ENCODE measurements around the gene IL16. TPM values are rescaled to one million over a fixed set of nuclear protein-coding genes. Genes with fewer than 3 reads are reported as not detected.

The IL16 gene
- total RNA-seq, 1 experiment from 2014 or later: 0.81 TPM

GRCh38 chr15:81322676-81323253 is 126.1 kb downstream of the IL16 start:
- Histone ChIP-seq H3K27ac (ENCODE audit: low read depth, low read length) (no peak overlapping the region), H3K4me3 (replicated peaks in 1 of 2; ENCODE audit: low read depth in 1 of 2, low read length in 2 of 2) (no peak overlapping the region), H3K4me1 (ENCODE audit: control insufficient read depth in 1 of 2, insufficient read depth in 2 of 2, low read length in 2 of 2) (peaks cover 2 to 16% of the 10 kb centered on the region in 2 experiments; a peak in 3 of 4 replicates), H3K9me3 (ENCODE audit: control insufficient read depth in 1 of 2, insufficient read depth in 1 of 2, low read depth in 1 of 2, low read length in 2 of 2) (no peaks in the 10 kb centered on the region), H3K27me3 (ENCODE audit: insufficient read depth, low read length) (no peaks in the 10 kb centered on the region), H3K79me2 (ENCODE audit: insufficient read depth, low read length) (no peaks in the 10 kb centered on the region), H3K9ac (ENCODE audit: low read length) (peak overlapping the region; percentile 76; the same call in 1 of the 2 replicates), H3K9me2 (ENCODE audit: insufficient read depth) (no peaks in the 10 kb centered on the region), H3K36me3 (ENCODE audit: control insufficient read depth in 1 of 2, insufficient read depth in 2 of 2, low read length in 2 of 2) (no peaks in the 10 kb centered on the region), H2AFZ (ENCODE audit: low read depth, low read length, poor library complexity, severe bottlenecking) (no peak overlapping the region), H3K4me2 (ENCODE audit: low read length) (peak overlapping the region; percentile 98), H4K20me1 (ENCODE audit: insufficient read depth) (no peaks in the 10 kb centered on the region)
- no peak for DNase-seq (ENCODE audit: low read depth, low spot score)
- no peak for TF ChIP-seq TCF7L2 (IDR thresholded peaks at IDR 0.05; ENCODE audit: borderline replicate concordance, extremely low read depth, insufficient read depth, insufficient read length)
- TF ChIP-seq JUND (IDR thresholded peaks at IDR 0.05): no peak
- no peak for TF ChIP-seq ELF1 (IDR thresholded peaks at IDR 0.05; ENCODE audit: borderline replicate concordance, low read depth)
- no peak for TF ChIP-seq ZNF274 (IDR thresholded peaks at IDR 0.05; ENCODE audit: low read depth, low read length)
- no peak for TF ChIP-seq POLR2AphosphoS5 (IDR thresholded peaks at IDR 0.05; ENCODE audit: low read depth, low read length)
- no peak for TF ChIP-seq YY1 (IDR thresholded peaks at IDR 0.05; ENCODE audit: extremely low read depth, insufficient replicate concordance, low read depth, low read length)
- TF ChIP-seq SRF (IDR thresholded peaks at IDR 0.05; ENCODE audit: low read depth): no peak
- no peak for TF ChIP-seq SP1 (IDR thresholded peaks at IDR 0.05; ENCODE audit: low read depth)
- TF ChIP-seq CBX3 (IDR thresholded peaks at IDR 0.05; ENCODE audit: low read depth): no peak
- no peak for TF ChIP-seq ZFX (IDR thresholded peaks at IDR 0.05)
- no peak for TF ChIP-seq CEBPB (IDR thresholded peaks at IDR 0.05; ENCODE audit: low read depth)
- TF ChIP-seq EGR1 (IDR thresholded peaks at IDR 0.05; ENCODE audit: low read depth): no peak
- TF ChIP-seq FOSL1 (IDR thresholded peaks at IDR 0.05; ENCODE audit: low read depth): no peak
- no peak for TF ChIP-seq REST (IDR thresholded peaks at IDR 0.05; ENCODE audit: low read depth)
- no peak for TF ChIP-seq POLR2A (IDR thresholded peaks at IDR 0.05; ENCODE audit: borderline replicate concordance, extremely low read depth, insufficient read depth, insufficient read length)
- no peak for TF ChIP-seq SIN3A (IDR thresholded peaks at IDR 0.05; ENCODE audit: low read depth)
- TF ChIP-seq, protein P1, sequence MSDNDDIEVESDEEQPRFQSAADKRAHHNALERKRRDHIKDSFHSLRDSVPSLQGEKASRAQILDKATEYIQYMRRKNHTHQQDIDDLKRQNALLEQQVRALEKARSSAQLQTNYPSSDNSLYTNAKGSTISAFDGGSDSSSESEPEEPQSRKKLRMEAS (IDR thresholded peaks at IDR 0.05): no peak
- no peak for TF ChIP-seq EZH2 (IDR thresholded peaks at IDR 0.05)
- no TSS peak for BruUV-seq (replicated peaks)
- ChIA-PET POLR2A (interaction anchor here (1.5 kb wide), 1 partner anchor 15 kb away, joined by 5 read pairs; no protein-coding TSS in a partner anchor), RAD21 (ENCODE audit: low non-redundant PET in 1 of 2, low total read pairs in 2 of 2, uncharacterized antibody in 2 of 2, unreplicated experiment in 2 of 2) (interaction anchor here in 1 of 2 experiments (1.3 kb wide), 1 partner anchor 57 kb away, joined by 4 read pairs; no protein-coding TSS in a partner anchor), CTCF (no interaction called here)
- ATAC-seq: no peak
- intact Hi-C loops (cut with micrococcal nuclease): loop anchor here (10.0 kb wide), 1 partner anchor 328 kb away; no protein-coding TSS in a partner anchor

Measured in HCT116 (cell line).